SU-DHL-6 (cell line): Measurements from ENCODE around the gene PLCB1.

Experiments
- H2AFZ ChIP-seq: fragments of 200-600 bp; sonication (generic); 2 replicates; pipeline ENCODE4 v1.6.1; 2014; ENCODE audit warnings: low read depth, mild to moderate bottlenecking, moderate library complexity, mixed read lengths, antibody characterized with exemption, low read length; ENCODE audit not compliant: severe bottlenecking
- H3F3A ChIP-seq: fragments of 200-600 bp; shearing (Covaris generic); 2 replicates; pipeline ENCODE4 v1.6.0; 2016; ENCODE audit warnings: antibody characterized with exemption, mild to moderate bottlenecking; ENCODE audit not compliant: insufficient read depth
- H3K27ac ChIP-seq: fragments of 200-600 bp; sonication (generic); 2 replicates; pipeline ENCODE4 v1.5.1; 2016; ENCODE audit warnings: low read depth, mild to moderate bottlenecking, low read length, moderate library complexity, mixed read lengths
- H3K27me3 ChIP-seq: fragments of 200-600 bp; sonication (generic), shearing (Covaris generic); 2 replicates; pipeline ENCODE4 v1.6.0; 2014; ENCODE audit warnings: mild to moderate bottlenecking, low read length
- H3K36me3 ChIP-seq: fragments of 200-600 bp; sonication (generic); 2 replicates; pipeline ENCODE4 v1.6.1; 2014; ENCODE audit warnings: mild to moderate bottlenecking, low read length, mixed read lengths
- H3K4me2 ChIP-seq: fragments of 300-600, 200-600 bp; shearing (Covaris generic), sonication (generic); 2 replicates; pipeline ENCODE4 v1.6.0; 2014; ENCODE audit warnings: low read length, low read depth, mild to moderate bottlenecking; ENCODE audit not compliant: poor library complexity, severe bottlenecking
- H3K4me3 ChIP-seq: fragments of 200-600 bp; sonication (generic); 2 replicates; pipeline ENCODE4 v1.5.1; 2014; ENCODE audit warnings: antibody characterized with exemption, low read length, mild to moderate bottlenecking, mixed read lengths; ENCODE audit not compliant: insufficient read depth, poor library complexity, severe bottlenecking
- H3K79me2 ChIP-seq: fragments of 200-600 bp; sonication (generic); 2 replicates; pipeline ENCODE4 v1.6.1; 2014; ENCODE audit warnings: mild to moderate bottlenecking, low read length, moderate library complexity; ENCODE audit not compliant: insufficient read depth
- H3K9ac ChIP-seq: fragments of 200-600 bp; sonication (generic); 2 replicates; pipeline ENCODE4 v1.7.0; 2014; ENCODE audit warnings: mild to moderate bottlenecking, low read length
- H3K9me2 ChIP-seq: fragments of 200-600 bp; sonication (generic); replicated peaks from 2 replicates; pipeline ENCODE4 v1.6.1; 2014; ENCODE audit warnings: low read length; ENCODE audit not compliant: insufficient read depth
- H3K9me3 ChIP-seq: fragments of 200-600 bp; sonication (generic); 2 replicates; pipeline ENCODE4 v1.6.1; 2014; ENCODE audit warnings: low read length, mixed read lengths; ENCODE audit not compliant: insufficient read depth
- H4K20me1 ChIP-seq: fragments of 200-600 bp; sonication (generic); 2 replicates; pipeline ENCODE4 v1.6.1; 2014; ENCODE audit warnings: low read depth, mild to moderate bottlenecking, antibody characterized with exemption, low read length, moderate library complexity, mixed read lengths
- EZH2phosphoT487 ChIP-seq: fragments of 200-600 bp; sonication (generic), shearing (Covaris generic); conservative IDR thresholded peaks from 2 replicates; pipeline ENCODE4 v1.6.1; 2018; ENCODE audit warnings: mild to moderate bottlenecking, antibody characterized with exemption, low read length, moderate library complexity, mixed read lengths
- TF ChIP-seq, protein P1 (sequence below): fragments of 200-600 bp; sonication (generic); IDR thresholded peaks from one replicate; pipeline ENCODE4 v1.5.1; 2017; ENCODE audit warnings: antibody characterized with exemption, mild to moderate bottlenecking, low read length, moderate library complexity; ENCODE audit not compliant: insufficient read depth, poor library complexity, severe bottlenecking

Gene PLCB1

DNA sequence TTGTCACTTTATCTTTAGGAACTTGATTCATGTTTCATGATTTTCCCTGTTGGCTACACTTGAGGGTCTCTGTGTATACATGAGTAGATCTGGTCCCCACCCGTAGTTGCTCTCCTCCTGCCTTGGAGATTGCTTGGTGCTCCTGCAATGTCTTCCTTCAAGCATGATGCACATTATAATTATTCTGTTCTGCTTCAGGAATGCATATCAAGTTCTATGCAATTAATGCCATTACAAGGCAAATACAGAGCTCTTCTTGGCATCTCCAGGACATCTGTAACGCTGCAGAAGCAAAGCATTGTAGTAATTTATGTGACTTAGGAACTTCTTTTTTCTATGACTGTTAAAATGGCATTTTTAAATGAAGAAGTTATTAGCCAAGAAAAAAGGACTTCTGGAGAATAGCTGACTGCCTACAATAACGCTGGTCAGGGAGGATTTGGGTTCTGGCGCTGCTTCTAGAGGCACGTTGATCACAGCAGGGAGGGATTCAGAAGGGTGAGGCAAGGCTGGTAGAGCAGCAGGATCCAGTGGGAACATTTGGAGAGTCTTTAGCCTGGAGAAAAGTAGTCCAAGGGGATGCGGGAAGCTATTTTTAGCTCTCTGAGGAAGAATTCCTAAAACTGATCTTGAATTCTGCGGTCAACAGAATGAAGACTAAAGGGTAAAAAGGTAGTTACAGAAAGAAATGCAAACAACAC lies 203.6 kb downstream of the PLCB1 start:
- TF ChIP-seq EZH2phosphoT487 = no peak
- TF ChIP-seq, protein P1, sequence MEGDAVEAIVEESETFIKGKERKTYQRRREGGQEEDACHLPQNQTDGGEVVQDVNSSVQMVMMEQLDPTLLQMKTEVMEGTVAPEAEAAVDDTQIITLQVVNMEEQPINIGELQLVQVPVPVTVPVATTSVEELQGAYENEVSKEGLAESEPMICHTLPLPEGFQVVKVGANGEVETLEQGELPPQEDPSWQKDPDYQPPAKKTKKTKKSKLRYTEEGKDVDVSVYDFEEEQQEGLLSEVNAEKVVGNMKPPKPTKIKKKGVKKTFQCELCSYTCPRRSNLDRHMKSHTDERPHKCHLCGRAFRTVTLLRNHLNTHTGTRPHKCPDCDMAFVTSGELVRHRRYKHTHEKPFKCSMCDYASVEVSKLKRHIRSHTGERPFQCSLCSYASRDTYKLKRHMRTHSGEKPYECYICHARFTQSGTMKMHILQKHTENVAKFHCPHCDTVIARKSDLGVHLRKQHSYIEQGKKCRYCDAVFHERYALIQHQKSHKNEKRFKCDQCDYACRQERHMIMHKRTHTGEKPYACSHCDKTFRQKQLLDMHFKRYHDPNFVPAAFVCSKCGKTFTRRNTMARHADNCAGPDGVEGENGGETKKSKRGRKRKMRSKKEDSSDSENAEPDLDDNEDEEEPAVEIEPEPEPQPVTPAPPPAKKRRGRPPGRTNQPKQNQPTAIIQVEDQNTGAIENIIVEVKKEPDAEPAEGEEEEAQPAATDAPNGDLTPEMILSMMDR = no peak
- H2AFZ ChIP-seq = no peak overlapping the region
- no peaks in the 10 kb centered on the region for H3F3A ChIP-seq
- H3K36me3 ChIP-seq = no peaks in the 10 kb centered on the region
- no peak overlapping the region for H3K27ac ChIP-seq
- no peaks in the 10 kb centered on the region for H4K20me1 ChIP-seq
- no peak overlapping the region for H3K4me2 ChIP-seq
- no peaks in the 10 kb centered on the region for H3K9me3 ChIP-seq
- H3K79me2 ChIP-seq = no peaks in the 10 kb centered on the region
- no peak overlapping the region for H3K4me3 ChIP-seq
- H3K27me3 ChIP-seq = no peaks in the 10 kb centered on the region
- H3K9me2 ChIP-seq = no peaks in the 10 kb centered on the region
- no peak overlapping the region for H3K9ac ChIP-seq

DNA sequence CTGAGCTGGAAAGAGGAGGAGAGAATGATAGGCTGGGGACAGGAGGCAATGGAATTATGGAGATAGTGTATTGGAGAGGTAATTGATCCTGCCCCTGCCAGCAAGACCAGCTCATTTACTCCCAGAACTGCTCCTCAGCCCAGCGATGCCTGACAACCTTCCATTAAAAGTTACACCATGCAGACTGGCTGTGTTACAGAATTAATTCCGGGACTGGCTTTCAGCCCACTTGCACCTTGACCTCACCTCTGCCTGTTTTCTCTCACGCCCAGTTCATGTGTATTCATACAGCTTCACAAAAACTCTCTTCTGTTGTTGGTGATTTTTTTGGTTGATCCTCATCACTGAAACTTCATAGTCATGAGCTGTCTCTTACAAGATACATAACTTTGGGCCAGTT lies 207.3 kb downstream of the PLCB1 start:
- TF ChIP-seq, protein P1 = no peak
- no peak for TF ChIP-seq EZH2phosphoT487
- Histone ChIP-seq H3K36me3 (no peaks in the 10 kb centered on the region), H4K20me1 (no peaks in the 10 kb centered on the region), H2AFZ (no peak overlapping the region), H3K9me2 (no peaks in the 10 kb centered on the region), H3K4me2 (no peak overlapping the region), H3K27ac (no peak overlapping the region), H3K27me3 (no peaks in the 10 kb centered on the region), H3K9ac (no peak overlapping the region), H3K4me3 (no peak overlapping the region), H3K79me2 (no peaks in the 10 kb centered on the region), H3F3A (no peaks in the 10 kb centered on the region), H3K9me3 (no peaks in the 10 kb centered on the region)

DNA sequence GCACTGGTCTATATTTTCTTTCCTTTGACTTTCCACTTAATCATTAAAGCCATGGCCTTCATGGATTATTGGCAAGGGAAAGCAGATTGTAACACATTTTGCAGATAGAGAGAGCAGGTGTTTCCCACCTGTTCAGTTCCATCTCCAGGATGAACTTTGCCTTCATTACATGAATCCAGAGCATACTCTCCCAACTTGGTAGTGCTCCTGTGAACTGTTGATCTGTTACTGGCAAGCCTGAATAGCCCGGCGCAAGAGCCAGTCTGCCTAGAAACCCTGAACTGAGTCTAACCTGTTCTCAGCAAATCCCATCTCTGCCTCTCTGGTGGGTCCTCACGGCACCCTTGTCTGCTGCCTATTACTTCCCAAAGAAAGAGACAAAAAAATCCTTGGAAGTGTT lies 210.3 kb downstream of the PLCB1 start:
- Histone ChIP-seq H3K27ac (no peak overlapping the region), H3K9me3 (no peaks in the 10 kb centered on the region), H3K27me3 (no peaks in the 10 kb centered on the region), H3K9ac (no peak overlapping the region), H3K9me2 (no peaks in the 10 kb centered on the region), H3K36me3 (no peaks in the 10 kb centered on the region), H3K4me3 (no peak overlapping the region), H3K4me2 (no peak overlapping the region), H4K20me1 (no peaks in the 10 kb centered on the region), H3K79me2 (no peaks in the 10 kb centered on the region), H3F3A (no peaks in the 10 kb centered on the region), H2AFZ (no peak overlapping the region)
- no peak for TF ChIP-seq EZH2phosphoT487
- TF ChIP-seq, protein P1 = no peak
